DMS53 treated with DMSO at 0.1 percent for 48 hours (cell line): Measurements from ENCODE around the gene FBRSL1.

Experiments used
- DNase-seq: peaks from one replicate; lab custom pipeline; 2025; ENCODE audit not compliant: unreplicated experiment; lab: John Stamatoyannopoulos, UW

Gene FBRSL1

DNA sequence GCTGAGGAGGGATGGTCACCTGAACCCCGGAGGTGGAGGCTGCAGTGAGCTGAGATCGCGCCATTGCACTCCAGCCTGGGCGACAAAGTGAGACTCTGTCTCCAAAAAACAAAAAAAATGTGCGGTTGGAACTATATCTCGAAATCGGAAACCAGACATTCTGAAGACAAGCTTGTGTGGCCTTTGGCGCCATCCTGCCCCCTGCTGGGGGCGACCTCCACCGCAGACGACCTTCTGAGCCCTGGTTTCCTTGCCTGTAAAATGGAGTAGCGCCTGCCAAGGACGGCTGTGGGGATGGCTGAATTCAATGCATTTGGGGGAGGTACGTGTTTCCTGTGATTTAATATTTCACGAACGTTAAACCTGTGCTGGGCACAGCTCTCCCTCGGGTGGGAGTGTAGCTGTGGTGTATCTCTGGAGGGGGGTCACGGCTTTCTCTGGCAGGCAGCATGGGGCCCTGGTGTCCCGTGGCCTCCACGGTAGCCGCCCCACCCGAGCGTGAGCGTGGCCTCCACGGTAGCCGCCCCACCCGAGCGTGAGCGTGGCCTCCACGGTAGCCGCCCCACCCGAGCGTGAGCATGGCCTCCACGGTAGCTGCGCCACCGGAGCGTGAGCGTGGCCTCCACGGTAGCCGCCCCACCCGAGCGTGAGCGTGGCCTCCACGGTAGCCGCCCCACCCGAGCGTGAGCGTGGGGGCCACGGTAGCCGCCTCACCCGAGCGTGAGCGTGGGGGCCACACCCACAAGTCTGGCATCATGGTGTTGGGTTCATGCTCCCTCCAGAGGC is 65.1 kb downstream of the FBRSL1 start:
- no peak for DNase-seq

DNA sequence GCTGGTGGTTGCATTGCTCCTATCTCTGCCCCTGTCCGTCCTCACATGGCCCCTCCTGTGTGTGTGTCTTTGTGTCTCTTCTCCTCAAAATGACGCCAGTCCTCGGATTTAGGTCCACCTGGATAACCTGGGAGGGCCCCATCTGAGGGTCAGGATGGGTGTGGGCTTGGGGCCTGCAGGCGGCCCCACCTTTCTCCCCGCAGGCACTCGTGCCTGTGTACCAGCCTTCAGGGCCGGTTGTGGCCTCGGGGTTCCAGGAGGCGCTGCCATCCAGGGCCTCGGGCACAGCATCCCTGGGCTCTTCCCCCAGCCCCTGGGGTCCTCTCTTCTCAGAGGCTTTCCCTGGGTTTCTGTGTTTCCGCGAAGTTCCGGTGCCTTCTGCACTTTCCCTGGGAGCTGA is 65.7 kb downstream of the FBRSL1 start:
- DNase-seq, result no peak

DNA sequence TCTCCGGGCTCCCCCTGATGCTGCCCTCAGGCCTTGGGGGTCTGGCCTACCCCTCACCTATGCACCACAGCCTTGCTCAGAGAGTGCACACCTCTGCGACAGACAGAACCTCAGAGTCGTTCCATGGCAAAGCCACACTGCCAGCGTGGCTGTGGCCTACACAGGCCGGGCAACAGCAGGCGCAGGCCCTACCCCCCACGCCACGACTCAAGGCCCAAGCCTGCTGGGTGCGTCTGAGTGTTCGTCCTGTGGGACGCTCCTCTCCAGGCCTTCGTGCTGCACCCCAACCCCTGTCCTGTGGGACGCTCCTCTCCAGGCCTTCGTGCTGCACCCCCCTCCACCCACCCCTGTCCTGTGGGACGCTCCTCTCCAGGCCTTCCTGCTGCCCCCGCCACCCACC is 66.3 kb downstream of the FBRSL1 start:
- DNase-seq, result no peak

DNA sequence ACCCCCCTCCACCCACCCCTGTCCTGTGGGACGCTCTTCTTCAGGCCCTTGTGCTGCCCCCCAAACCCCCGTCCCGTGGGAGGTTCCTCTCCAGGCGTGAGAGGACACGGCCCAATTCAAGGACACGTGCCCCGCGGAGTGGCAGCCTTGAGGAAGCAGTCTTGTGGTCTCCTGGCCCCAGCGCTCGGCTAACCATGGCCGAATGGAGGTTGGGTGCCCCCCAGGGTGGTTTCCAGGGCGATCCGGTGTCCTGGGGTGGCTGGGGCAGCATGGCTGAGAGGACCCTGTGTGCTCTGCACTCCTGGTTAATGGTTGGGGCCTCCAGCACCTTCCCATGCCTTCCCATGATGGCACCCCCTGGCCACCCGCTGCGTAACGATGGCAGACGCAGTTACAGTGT is 66.8 kb downstream of the FBRSL1 start:
- DNase-seq, result no peak

DNA sequence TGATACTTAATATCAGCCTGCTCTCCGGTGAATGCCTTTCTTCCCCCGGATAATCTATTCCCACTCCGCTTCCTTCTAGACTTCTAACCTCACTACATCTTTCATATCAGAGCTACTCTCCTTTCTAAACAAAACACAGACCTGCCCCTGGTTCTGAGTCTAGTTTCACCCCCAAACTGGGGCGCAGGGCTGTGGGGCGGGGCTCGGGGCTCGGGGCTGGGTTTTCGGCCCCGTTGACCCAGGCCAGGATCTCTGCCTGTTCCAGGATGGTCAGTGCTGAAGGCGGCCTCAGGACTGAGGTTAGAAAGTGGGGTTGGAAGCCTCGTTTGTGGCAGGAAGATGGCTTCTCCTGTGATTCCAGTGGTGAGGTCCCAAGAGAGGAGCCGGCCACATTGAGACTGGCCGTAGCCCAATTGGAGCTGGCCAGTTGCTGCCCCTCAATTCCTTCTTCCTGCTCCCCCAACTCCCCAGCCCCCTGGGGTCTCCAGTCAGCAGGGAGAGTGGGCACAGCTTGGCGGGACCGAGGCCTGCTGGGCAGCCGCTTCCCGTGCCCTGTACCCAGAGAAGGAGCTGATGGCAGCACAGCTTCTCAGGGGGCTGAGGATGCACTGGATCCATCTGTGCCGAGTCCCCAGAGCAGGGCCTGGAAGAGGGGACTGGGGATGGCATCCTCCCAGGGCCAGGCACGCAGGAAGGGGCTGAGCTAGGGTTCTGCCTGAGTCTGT is 67.5 kb downstream of the FBRSL1 start:
- DNase-seq, result no peak

DNA sequence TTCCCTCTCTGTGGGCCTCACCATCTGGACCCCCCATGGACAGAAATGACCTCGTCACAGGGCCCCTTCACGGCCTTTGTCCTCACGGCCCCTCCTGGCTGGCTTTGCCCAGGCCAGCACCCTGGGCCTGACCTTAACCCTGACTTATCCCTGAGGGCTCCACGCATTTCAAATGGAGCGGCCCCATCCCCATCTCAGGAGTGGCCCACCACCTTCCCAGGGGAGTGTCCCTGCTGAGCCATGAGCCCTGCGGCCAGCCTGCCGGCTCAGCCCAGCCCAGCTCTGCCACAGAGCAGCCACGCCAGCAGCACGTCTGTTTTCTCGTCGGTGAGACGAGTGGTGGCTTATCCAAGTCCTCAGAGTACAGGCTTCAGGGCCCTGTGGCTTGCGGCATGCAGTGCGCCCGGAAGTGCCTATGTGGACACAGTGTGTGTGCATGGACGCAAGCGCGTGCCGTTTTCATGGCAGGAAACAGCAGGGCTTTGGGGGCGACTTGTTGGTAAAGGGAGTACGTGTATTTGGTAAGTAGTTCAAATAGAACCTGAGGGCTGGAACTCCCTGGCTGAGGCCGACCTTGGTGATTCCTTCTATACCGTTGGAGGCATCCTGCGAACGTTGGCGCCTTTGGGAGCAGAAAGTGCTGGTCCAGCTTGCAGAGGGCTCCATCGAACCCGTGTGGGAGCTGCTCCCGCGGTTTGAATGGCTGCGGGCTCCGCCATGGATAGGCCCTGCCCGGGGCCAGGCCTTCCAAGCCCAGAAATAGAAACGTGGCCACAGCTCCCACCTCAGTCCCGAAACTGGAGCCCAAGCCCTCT is 68.3 kb downstream of the FBRSL1 start:
- DNase-seq, result no peak

DNA sequence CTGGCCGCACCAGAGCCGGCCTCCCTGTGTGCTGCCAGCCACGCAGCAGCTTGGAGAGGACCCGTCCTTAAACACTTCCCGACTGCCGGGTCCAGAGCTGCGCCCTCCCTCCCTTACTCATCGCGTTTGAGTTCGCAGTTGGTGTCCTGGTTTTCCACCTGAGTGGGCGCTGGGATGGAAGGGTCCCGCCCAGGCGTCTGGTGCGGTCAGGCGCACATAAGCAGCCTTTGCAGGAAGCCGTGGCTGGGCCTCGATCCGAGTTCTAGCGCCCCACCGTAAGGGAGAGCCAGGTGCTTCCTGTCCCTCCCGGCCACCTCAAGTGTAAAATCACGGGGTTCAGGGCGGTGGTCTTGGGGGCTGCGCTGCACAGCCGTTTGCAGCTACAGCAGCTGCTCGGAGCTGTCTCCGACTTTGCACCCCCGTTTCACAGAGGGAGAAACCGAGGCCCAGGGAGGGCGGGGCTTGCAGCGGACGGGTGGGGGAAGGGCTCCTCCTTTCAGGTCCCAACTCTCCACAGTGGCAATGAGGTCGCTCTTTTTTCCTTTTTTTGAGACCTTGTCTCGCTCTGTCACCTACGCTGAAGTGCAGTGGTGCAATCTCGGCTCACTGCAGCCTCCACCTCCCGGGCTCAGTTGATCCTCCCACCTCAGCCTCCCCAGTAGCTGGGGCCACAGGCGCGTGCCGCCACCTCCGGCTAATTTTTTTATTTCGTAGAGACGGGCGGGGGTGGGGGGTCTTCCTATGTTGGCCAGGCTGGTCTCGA is 69.1 kb downstream of the FBRSL1 start:
- peak; percentile 11 for DNase-seq

DNA sequence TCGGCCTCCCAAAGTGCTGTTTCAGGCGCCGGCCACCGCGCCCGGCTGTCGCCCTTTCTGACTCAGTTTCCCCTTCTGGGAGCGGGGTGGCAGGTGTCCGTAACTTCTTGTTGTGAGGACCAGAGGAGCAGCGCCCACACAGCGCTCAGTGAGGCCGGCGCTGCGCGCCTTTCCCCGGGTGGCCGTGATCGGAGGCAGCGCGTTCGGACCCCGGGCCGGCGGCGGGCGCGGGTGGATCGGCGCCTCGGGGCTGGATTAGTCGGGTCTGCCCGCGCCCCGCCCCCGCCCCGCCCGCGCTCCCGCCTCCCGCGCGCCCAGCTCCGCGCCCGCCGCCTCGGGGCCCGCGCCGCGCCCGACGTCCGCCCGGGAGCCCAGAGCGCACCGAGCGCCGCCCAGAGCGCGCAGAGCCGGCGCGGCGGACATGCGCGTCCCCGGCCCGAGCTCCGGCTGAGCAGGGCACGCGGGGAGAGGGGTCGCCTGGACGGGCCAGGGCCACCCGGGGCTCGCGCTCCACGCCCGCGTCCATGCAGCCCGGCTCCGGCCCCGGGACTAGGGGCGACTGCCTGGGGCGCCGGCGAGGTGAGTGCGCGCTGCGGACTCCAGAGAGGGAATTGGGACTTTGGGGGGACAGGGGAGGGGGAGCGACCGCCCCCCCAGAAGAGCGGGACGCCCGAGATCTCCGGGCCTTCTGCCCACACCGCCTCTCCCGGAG is 69.9 kb downstream of the FBRSL1 start:
- DNase-seq, result peak; percentile 46

DNA sequence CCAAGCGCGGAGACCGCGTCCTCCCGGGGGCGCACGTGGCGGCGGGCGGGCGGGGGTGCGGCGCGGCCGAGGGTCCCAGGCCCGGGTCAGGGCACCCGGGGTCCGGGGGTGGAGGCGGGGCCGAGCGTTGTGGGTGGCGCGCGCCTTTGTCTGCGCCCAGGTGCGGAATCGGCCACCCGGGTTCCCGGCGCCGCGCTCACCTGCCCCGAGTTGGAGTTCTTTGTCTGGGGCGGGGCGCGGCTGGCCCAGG is 70.3 kb downstream of the FBRSL1 start:
- DNase-seq, result no peak

DNA sequence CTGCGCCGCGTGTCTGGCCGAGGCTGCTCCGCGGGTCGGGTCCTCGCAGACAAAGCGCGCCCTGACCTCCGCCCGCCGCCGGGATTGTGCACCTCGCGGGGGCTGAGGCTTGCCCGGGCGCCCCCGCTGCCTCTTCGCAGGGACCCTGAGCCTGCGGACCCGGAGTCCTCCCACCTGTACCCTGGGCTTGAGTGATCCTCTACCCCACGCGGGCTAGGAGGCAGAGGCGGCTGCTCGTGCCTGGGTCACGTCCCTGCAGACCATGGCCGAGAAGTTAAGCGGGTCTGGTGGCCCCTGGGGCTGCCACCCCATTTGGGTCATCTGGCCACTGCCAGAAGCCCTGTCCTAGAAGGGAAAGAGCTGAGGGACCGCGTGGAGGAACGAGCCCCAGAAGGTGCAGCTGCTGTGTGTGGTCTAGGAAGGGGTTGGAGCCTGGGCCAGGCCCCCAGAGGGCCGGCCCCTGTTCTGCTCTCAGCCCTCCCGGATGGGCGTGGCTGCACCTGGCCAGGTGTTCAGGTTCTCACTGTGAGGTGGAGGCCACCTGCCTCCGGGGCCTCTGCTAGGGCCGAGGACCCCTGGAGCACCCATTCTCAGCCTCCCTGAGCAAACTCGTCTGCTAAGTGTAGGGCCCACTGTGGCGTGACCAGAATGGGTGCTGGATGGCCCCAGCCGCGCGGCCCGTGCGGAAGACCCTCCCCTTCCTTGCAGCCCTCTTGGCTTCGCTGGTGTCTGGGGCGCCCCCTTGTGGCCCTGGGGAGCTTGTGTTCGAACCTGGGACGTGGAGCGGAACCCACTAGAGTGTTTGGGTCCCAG is 70.9 kb downstream of the FBRSL1 start:
- peak; percentile 77 for DNase-seq
